Measurements from ENCODE around the gene IGSF3. TPM values are rescaled to one million over a fixed set of nuclear protein-coding genes. Genes with fewer than 3 reads are reported as not detected.

The IGSF3 gene
- total RNA-seq, 1 donor from 2014 or later: 19.9 TPM

- intact Hi-C loops (cut with micrococcal nuclease): no loop called here
- Histone ChIP-seq H3K4me1 (peaks cover 58% of the 10 kb centered on the region), H3K27me3 (ENCODE audit: low read depth) (no peaks in the 10 kb centered on the region), H3K4me3 (no peak overlapping the region), H3K27ac (replicated peaks) (no peak overlapping the region), H3K36me3 (peaks cover 16% of the 10 kb centered on the region), H3K9me3 (replicated peaks) (peaks cover 17% of the 10 kb centered on the region)
- TF ChIP-seq CTCF (IDR thresholded peaks at IDR 0.05; ENCODE audit: borderline replicate concordance): no peak
- no peak for DNase-seq
Observed at GRCh38 chr1:116560704-116561490, 106.6 kb downstream of the IGSF3 start.

DNA sequence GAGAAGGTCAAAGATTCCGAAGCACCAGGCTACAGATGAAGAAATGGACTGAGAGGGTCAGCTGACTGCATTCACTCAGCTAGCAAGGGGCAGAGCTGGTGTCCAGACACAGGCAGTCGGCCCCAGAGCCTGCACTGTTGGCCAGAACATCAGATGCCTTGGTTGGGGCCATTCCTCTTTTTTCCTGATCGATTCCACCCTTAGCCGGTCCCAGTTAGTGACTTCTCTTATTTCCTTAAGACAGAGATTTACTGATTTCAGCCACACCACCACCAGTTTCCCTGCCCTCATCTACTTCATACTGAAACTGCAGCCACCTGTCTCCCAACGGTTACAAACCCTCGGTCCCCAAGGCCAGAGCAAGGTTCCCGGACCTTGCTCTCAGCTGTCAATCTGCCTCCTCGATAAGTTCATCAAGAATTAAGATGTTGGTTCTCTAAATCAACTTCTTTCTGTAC is 108.2 kb downstream of the IGSF3 start:
- Histone ChIP-seq H3K27me3 (ENCODE audit: low read depth) (no peaks in the 10 kb centered on the region), H3K27ac (replicated peaks) (no peak overlapping the region), H3K4me1 (peaks cover 65% of the 10 kb centered on the region), H3K36me3 (peaks cover 16% of the 10 kb centered on the region), H3K9me3 (replicated peaks) (peaks cover 17% of the 10 kb centered on the region), H3K4me3 (no peak overlapping the region)
- no peak for TF ChIP-seq CTCF (IDR thresholded peaks at IDR 0.05; ENCODE audit: borderline replicate concordance)
- DNase-seq: no peak
- intact Hi-C loops (cut with micrococcal nuclease): no loop called here

- Histone ChIP-seq H3K27ac (replicated peaks) (no peak overlapping the region), H3K4me3 (no peak overlapping the region), H3K27me3 (ENCODE audit: low read depth) (no peaks in the 10 kb centered on the region), H3K4me1 (peaks cover 71% of the 10 kb centered on the region), H3K9me3 (replicated peaks) (peaks cover 12% of the 10 kb centered on the region), H3K36me3 (peaks cover 11% of the 10 kb centered on the region)
- DNase-seq: no peak
- no peak for TF ChIP-seq CTCF (IDR thresholded peaks at IDR 0.05; ENCODE audit: borderline replicate concordance)
- intact Hi-C loops (cut with micrococcal nuclease): no loop called here
Observed at GRCh38 chr1:116558571-116558970, 109.0 kb downstream of the IGSF3 start.

DNA sequence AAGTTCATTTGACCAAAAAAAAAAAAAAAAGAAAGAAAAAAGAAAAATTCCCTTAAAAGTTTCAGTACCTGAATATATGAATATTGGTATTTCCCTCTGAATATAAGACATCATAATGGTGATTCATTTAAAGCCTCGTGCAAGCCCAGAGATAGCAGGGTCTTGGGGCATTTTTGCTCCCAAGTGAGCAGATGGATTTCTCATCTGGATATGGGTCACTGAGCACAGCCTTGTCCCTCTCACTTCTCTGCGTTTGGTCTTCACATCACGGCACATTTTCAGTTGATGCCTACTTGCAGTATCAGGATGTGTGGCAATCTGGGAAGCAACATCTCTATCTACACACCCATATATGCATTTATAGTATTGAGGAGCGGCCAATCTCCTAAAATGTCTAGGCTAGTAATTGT is 109.4 kb downstream of the IGSF3 start:
- Histone ChIP-seq H3K4me1 (peaks cover 76% of the 10 kb centered on the region), H3K27ac (replicated peaks) (no peak overlapping the region), H3K27me3 (ENCODE audit: low read depth) (no peaks in the 10 kb centered on the region), H3K36me3 (peaks cover 6% of the 10 kb centered on the region), H3K9me3 (replicated peaks) (peaks cover 8% of the 10 kb centered on the region), H3K4me3 (no peak overlapping the region)
- intact Hi-C loops (cut with micrococcal nuclease): no loop called here
- no peak for TF ChIP-seq CTCF (IDR thresholded peaks at IDR 0.05; ENCODE audit: borderline replicate concordance)
- DNase-seq: no peak

DNA sequence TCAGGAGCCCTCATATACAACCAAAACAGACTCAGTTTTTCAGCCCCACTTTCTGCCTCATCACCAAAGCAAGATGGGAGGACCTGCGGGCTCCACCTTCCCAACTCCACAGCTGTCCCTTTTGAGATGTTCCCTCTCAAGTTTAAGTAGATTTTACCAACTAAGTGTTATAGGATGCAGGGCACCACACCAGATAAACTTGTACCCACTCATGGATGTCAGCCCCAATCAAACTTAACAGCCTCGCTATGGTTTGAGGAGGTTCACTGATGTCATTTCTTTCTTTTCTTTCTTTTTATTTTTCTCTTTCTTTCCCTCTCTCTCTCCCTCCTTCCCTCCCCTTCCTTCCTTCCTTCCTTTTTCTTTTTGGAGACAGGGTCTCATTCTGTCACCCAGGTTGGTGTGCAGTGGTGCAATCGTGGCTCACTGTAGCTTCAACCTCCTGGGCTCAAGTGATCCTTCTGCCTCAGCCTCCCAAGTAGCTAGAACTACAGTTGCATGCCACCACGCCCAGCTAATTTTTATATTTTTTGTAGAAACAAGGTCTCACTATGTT is 110.1 kb downstream of the IGSF3 start:
- no peak overlapping the region for H3K4me3 ChIP-seq
- H3K36me3 ChIP-seq: peaks cover under 1% of the 10 kb centered on the region
- no peak for TF ChIP-seq CTCF (IDR thresholded peaks at IDR 0.05; ENCODE audit: borderline replicate concordance)
- peak overlapping the region; percentile 32 for H3K27ac ChIP-seq (replicated peaks)
- H3K4me1 ChIP-seq: peaks cover 76% of the 10 kb centered on the region
- intact Hi-C loops (cut with micrococcal nuclease): no loop called here
- no peak for DNase-seq
- H3K27me3 ChIP-seq (ENCODE audit: low read depth): no peaks in the 10 kb centered on the region
- H3K9me3 ChIP-seq (replicated peaks): peaks cover 2% of the 10 kb centered on the region
